Measurements from ENCODE around the gene SLC35F3.
"Not testable (repeated sequence)": the region's sequence is repeated elsewhere in the genome, so short reads cannot be mapped to it uniquely, and the experiment has no call there.

SLC35F3 gene

DNA sequence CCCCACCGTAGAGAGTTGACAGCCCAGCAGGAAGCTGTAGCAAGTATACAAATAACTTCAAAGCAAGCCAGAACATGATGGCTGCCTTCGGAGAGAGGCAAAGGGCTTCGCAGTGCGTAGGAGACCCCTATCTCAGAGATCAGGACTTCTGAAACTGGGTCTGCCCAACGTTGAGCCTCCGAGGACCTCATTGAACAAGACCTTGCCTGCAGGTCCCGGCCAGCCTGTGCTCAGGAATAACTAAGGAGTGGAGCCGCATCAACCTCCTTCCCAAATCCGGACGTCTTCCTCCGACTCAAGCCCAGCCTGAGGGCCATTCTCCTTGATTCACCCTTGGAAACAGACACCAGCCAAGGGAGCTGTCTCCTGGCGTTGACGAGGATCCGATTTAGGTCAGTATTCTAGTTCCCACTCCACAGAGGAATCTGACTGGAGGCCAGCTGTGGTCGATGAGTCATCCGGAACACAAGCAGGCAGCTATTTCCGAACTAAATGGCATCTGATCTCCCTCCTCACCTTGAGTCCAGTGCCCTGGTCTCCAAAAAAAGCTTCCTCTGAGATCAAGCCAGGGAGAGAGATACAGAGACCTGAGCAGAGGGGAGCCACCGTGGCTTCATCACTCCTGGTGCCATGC, 302.3 kb downstream of the SLC35F3 start:
- no peak for DNase-seq

- DNase-seq: no peak
Measured at GRCh38 chr1:234208351-234208750, 303.9 kb downstream of the SLC35F3 start.

DNA sequence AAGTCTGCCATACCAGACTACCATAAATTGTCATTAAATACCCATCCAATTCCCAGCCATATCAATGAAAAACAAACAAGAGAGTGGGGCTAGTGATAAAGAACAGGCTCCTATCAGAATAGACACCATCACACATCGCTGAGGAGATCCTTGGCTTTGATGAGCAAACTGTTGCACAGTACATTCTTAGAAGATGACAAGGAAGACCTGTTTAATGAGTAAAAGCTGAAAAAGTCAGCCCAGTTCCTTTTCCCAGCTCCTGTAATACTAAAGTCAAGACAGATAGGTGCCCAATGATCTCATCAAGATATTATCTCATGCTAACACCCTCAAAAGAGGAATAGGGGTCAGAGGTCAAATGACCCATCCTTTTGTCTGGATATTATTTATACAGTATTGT, 304.3 kb downstream of the SLC35F3 start:
- no peak for DNase-seq

- DNase-seq: not testable (repeated sequence)
Measured at GRCh38 chr1:234210429-234210828, 306.0 kb downstream of the SLC35F3 start.

DNA sequence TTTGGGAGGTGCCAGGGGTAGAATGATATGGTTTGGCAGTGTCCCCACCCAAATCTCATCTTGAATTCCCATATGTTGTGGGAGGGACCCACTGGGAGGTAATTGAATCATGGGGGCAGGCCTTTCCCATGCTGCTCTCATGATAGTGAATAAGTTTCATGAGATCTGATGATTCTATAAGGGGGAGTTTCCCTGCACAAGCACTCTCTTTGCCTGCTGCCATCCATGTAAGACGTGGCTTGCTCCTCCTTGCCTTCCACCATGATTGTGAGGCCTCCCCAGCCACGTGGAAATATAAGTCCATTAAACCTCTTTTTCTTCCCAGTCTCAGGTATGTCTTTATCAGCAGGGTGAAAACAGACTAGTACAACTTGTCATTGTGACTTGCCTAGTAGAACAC, 307.4 kb downstream of the SLC35F3 start:
- not testable (repeated sequence) for DNase-seq

DNA sequence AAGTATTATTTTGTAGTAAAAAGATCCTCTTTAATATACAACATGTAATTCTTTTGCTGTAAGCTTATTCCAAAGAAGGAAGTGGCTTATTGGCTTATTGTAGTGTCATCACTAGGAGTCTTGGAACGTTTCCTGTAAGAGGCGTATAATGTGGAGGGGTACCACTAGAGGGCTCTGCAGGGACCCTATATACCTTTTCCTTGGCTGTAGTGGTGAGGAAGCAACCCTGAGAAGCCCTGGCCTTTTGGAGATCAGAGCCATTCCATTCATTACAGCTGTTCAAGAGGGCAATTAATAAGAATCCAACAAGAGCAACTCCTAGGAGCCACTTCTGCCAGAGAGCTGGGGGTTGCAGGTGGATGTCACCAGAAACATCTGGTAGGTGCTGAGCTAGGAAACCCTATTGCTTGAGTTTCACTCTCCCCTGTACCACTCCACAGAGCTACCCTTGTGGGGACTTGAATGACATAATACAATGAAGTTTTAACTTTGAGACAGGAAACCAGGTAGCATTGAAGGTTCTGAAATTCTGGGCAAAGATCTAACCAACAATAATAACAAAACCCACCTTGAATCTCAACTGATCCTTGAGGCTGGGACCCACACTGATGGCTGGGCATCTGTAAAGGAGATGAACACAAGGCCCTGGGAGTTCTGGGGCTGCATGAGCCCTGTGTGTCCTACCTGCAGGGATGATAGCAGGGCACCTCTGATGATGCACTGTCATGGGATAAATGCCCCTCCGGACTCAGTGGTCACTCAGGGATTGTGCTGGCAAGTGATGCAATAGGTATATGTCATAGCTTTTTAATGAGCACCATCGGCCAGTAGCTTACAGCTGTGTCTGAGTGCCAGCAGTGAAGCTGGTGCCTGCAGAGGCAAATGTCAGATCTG, 308.5 kb downstream of the SLC35F3 start:
- peak; percentile 74 for DNase-seq

GRCh38 chr1:234213658-234214128, 309.2 kb downstream of the SLC35F3 start:
- DNase-seq: no peak

- DNase-seq: no peak
Measured at GRCh38 chr1:234214129-234214910, 309.8 kb downstream of the SLC35F3 start.

DNA sequence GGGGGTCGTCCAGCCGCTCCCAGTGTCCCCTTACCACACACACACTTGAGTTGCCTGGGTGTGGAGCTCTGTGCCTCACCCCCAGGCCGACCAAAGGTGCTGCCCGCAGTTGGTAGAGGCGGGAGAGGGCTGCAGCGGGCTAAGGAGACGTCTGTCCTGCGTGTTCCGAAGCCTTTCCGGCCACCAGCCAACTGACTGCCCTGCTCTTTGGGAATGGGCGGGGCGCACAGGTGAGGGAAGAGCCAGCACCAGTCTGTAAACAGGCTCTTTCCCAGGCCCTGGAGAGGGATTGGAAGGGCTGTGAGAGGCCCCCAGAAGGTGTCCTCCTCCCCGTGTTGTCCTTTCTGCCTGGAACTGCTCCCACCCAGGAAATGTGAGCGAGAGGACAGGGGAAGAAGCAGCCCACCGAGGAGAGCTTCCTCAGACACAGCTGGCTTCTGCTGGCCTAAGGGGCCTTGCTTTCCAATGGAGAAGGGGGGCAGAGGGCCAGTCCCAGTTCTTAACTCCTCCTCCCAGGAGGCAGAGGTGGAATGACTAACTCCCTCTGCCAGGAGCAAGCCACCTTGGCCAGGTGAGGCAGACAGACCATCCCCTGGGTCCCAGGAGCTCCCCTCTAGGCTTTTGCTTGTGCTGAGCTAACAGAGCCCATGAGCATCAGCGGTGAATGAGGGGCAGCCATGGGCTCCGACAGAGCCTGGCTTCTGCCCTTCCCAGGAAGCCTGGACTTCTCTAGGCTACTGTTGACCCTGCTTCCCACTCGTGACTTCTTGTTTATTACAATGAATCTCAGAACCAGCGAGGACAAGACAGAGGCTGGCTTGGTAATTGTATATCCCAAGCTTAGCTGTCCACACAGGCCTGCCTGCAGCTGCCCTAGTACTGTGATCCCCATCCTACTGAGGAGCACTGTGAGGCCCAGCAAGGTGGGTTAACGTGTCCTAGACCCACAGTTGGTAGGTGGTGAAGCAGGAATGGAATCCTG, 310.7 kb downstream of the SLC35F3 start:
- DNase-seq: no peak

GRCh38 chr1:234216116-234216703, 311.7 kb downstream of the SLC35F3 start:
- DNase-seq: no peak

GRCh38 chr1:234217316-234217840, 312.9 kb downstream of the SLC35F3 start:
- peak; percentile 60 for DNase-seq

GRCh38 chr1:234218078-234218477, 313.6 kb downstream of the SLC35F3 start:
- no peak for DNase-seq

GRCh38 chr1:234219711-234220110, 315.2 kb downstream of the SLC35F3 start:
- DNase-seq: no peak

GRCh38 chr1:234221601-234222000, 317.1 kb downstream of the SLC35F3 start:
- no peak for DNase-seq

GRCh38 chr1:234222561-234223280, 318.2 kb downstream of the SLC35F3 start:
- DNase-seq: no peak

DNA sequence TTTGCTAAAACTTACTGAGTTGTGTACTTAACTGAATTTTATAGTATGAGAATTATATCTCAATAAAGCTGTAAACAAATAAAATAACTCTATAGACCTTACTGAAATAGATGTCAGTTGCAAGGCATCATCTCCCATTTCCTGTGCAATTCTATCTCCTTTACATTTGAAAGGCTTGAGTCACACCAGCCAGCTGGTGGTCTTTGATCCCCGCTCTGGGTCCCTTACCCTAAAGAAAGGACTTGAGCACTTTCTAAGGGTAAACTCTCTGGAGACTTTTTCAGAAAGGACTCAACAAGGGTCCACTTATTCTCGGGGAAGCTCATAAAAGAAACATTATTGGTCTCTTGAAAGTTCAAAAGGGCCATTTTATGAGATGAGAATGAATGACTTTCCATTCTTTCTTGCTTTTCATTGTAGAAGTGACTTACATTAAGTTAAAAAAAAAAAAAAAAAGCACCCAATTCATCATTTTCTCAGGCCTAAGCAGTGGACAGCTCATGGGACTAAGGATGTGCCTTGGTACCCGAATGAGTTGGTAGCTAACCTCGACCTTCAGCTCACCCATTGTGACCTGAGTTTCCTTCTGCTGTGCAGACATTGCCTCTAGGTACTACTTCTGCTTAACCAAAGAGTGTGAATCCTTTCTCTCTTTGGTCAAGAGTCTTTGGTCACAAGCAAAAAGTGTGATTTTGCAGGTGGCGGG, 321.8 kb downstream of the SLC35F3 start:
- no peak for DNase-seq

DNA sequence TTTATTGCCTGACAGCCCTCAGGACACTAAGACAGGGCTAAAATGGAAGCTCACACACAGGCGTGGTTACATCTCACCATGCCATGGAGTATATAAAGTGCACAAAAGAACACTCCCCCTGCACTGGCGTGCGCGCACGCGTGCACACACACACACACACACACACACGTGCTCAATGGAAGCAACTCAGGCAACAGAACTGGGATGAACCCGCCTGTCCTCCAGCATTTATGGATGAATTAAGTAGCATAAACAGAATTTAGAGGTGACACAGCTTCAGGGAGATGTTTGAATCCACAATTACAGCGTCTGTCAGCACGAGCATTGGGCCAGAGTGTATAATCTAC, 322.3 kb downstream of the SLC35F3 start:
- no peak for DNase-seq

GRCh38 chr1:234229581-234230387, 325.3 kb downstream of the SLC35F3 start:
- no peak for DNase-seq

DNA sequence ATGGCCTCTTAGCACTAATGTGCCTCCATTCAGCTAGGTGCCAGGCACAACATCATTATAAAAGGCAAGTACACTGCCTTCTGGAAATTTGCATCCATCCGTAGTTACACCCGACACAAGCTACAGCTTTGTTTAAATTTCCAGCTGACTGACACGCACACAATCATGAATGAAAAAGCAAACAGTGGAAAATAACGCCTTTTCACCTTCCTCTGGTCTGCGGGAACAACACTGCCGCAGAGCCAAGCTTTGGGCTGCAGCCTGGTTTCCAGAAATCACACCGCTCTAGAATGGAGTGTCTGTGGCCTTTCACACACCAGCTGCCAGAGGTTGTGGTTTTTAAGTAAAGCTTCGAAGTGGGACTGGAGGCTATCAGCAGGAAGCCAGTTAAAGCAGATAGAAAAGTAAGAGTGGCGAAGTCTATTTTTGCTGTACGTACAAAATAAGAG, 326.0 kb downstream of the SLC35F3 start:
- peak; percentile 59 for DNase-seq

All from OCI-M1 (cell line).